Ascending aorta (tissue), 2 donors: Measurements from ENCODE around the gene DCC. TPM values are rescaled to one million over a fixed set of nuclear protein-coding genes. Genes with fewer than 3 reads are reported as not detected.

Experiments used
- DNase-seq, 2 donors: peaks; one replicate each; pipeline ENCODE4 v3.0.0-alpha.2; 2019; ENCODE audit warnings: low spot score in 2 of 2
- H3K27ac ChIP-seq, 2 donors: fragments of 200-600 bp; sonication (generic); one replicate each; pipeline ENCODE4 v1.5.1; 2016 to 2017; ENCODE audit warnings: mild to moderate bottlenecking in 1 of 2
- H3K27me3 ChIP-seq: fragments of 200-600 bp; sonication (generic); one replicate; pipeline ENCODE4 v1.5.1; 2017
- H3K36me3 ChIP-seq, 2 donors: fragments of 200-600 bp; sonication (generic); one replicate each; pipeline ENCODE4 v1.5.1; 2016
- H3K4me1 ChIP-seq, 2 donors: fragments of 200-600 bp; sonication (generic); one replicate each; pipeline ENCODE4 v1.5.1; 2016 to 2017; ENCODE audit warnings: mild to moderate bottlenecking in 1 of 2
- H3K4me3 ChIP-seq, 2 donors: fragments of 200-600 bp; sonication (generic); one replicate each; pipeline ENCODE4 v1.5.1; 2016 to 2017; ENCODE audit warnings: mild to moderate bottlenecking in 1 of 2
- H3K9me3 ChIP-seq, 2 donors: fragments of 200-600 bp; sonication (generic); one replicate each; pipeline ENCODE4 v1.5.1; 2016
- intact Hi-C: fragments of 100-400 bp; cut with DNase I; formaldehyde crosslinking; loops from one replicate; pipeline ENCODE4 v1.15.1; 2023
- total RNA-seq: library from RNA; depleted of rRNA; stranded (reverse); fragments of >200 nt; gene quantifications from one replicate; pipeline ENCODE4 v1.1.0, GENCODE V29; 2016
- TF ChIP-seq, protein P1 (sequence below), 3 experiments: fragments of 200-600 bp in 2 of 3; fragments of 450-650 bp in 1 of 3; sonication (generic) in 2 of 3; IDR thresholded peaks; one replicate each; pipeline ENCODE4 v1.5.1; 2016 to 2019; ENCODE audit warnings: antibody characterized with exemption in 3 of 3, mild to moderate bottlenecking in 1 of 3, moderate library complexity in 1 of 3

Gene DCC
- total RNA-seq, 1 donor from 2014 or later: not detected

DNA sequence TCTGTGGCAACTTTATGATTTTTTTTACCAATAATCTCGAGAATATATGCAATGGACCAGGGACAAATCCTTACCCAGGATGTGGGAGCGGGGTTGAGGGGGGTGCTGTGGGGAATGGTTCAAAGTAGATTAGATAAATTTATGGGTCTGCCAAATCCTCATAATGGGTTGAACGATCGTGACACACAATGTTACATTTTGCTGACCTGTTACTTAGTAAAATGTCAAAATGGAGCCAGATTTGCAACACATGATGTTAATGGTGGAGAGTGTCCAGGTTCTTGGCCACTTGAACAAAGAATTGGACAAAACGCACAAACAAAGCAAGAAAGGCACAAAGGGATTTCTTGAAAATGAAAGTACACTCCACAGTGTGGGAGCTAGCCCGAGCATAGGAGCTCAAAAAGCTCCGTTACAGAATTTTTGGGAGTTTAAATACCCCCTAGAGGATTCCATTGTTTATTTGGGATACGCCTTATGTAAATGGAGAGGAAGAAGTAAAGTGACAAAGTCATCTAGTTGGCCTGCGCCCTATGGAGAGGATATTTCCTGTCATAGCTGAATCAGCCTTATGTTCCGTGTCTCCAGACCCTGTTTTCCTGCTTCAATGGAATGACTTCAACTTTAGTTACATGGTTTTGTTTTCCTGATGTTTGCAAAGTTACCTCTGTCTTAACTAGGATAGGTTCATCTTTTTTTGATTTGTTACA lies 776.0 kb downstream of the DCC start:
- no peak overlapping the region for H3K27ac ChIP-seq
- no peaks in the 10 kb centered on the region for H3K36me3 ChIP-seq
- no peak overlapping the region for H3K4me3 ChIP-seq
- no peaks in the 10 kb centered on the region for H3K27me3 ChIP-seq
- intact Hi-C loops: no loop called here
- no peaks in the 10 kb centered on the region for H3K9me3 ChIP-seq
- no peaks in the 10 kb centered on the region for H3K4me1 ChIP-seq
- DNase-seq: no peak
- TF ChIP-seq, protein P1, sequence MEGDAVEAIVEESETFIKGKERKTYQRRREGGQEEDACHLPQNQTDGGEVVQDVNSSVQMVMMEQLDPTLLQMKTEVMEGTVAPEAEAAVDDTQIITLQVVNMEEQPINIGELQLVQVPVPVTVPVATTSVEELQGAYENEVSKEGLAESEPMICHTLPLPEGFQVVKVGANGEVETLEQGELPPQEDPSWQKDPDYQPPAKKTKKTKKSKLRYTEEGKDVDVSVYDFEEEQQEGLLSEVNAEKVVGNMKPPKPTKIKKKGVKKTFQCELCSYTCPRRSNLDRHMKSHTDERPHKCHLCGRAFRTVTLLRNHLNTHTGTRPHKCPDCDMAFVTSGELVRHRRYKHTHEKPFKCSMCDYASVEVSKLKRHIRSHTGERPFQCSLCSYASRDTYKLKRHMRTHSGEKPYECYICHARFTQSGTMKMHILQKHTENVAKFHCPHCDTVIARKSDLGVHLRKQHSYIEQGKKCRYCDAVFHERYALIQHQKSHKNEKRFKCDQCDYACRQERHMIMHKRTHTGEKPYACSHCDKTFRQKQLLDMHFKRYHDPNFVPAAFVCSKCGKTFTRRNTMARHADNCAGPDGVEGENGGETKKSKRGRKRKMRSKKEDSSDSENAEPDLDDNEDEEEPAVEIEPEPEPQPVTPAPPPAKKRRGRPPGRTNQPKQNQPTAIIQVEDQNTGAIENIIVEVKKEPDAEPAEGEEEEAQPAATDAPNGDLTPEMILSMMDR (IDR thresholded peaks at IDR 0.05): no peak

DNA sequence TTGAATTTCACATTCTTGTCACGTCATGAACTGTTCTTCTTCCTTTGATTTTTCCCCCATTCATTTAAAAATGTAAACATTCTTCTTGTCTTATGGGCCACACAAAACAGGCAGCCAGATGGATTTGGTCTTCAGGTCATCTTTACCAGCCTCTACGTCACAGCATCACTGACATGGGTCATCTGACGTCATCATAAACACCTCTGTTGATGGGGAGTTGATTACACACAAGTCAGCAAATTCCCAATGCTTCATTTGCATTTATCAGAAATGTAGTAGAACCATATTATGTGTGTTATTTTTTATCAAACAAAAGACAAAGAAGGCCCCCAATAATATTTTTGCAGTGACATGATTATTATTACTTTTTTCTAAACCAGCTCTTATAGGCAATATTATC lies 777.9 kb downstream of the DCC start:
- H3K9me3 ChIP-seq: no peaks in the 10 kb centered on the region
- intact Hi-C loops: no loop called here
- H3K27ac ChIP-seq: no peak overlapping the region
- no peaks in the 10 kb centered on the region for H3K36me3 ChIP-seq
- TF ChIP-seq, protein P1 (IDR thresholded peaks at IDR 0.05): no peak
- H3K4me3 ChIP-seq: no peak overlapping the region
- H3K27me3 ChIP-seq: no peaks in the 10 kb centered on the region
- no peaks in the 10 kb centered on the region for H3K4me1 ChIP-seq
- no peak for DNase-seq

DNA sequence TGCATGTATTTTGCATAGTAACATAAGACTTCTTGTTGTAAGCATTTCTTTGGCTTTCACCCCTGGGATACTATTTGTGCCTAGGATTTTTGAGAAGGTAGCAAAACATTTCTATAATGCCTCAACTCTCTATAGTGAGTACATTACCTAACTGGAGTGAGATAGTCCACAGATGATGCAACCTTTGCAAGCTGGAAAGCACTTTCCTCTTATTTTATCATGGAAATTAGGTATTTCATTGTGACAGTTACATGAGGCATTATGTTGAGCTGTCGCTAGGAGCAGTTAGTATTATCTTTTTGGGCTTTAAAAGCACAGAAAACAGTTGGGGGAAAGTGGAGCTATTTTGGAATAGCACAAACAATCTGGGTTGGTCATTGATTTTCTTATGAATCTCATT lies 786.2 kb downstream of the DCC start:
- H3K36me3 ChIP-seq: no peaks in the 10 kb centered on the region
- intact Hi-C loops: no loop called here
- DNase-seq: no peak
- TF ChIP-seq, protein P1 (IDR thresholded peaks at IDR 0.05): no peak
- H3K4me1 ChIP-seq: no peaks in the 10 kb centered on the region
- H3K27me3 ChIP-seq: no peaks in the 10 kb centered on the region
- no peak overlapping the region for H3K4me3 ChIP-seq
- H3K9me3 ChIP-seq: no peaks in the 10 kb centered on the region
- H3K27ac ChIP-seq: no peak overlapping the region

DNA sequence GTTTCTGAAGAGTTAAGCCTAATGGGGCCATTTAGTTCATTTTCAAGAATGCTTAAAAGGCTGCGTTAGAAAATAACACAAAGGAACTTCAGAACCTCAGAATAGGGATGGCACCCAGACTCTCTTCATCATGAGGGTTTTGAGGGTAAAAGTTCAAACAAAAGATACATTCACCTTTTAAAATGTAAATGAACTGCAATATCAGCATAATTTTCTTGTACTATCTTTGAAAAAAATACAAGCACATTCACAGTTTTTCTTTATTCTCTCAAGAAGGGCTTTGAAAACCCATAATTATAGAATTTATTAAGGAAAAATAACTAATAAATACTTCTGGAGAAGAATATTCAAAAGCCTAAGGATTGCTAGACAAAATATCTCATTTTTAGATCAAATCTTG lies 791.0 kb downstream of the DCC start:
- Histone ChIP-seq H3K27me3 (no peaks in the 10 kb centered on the region), H3K36me3 (no peaks in the 10 kb centered on the region), H3K4me3 (no peak overlapping the region), H3K9me3 (no peaks in the 10 kb centered on the region), H3K27ac (no peak overlapping the region), H3K4me1 (no peaks in the 10 kb centered on the region)
- TF ChIP-seq, protein P1 (IDR thresholded peaks at IDR 0.05): no peak
- DNase-seq: no peak
- intact Hi-C loops: no loop called here

DNA sequence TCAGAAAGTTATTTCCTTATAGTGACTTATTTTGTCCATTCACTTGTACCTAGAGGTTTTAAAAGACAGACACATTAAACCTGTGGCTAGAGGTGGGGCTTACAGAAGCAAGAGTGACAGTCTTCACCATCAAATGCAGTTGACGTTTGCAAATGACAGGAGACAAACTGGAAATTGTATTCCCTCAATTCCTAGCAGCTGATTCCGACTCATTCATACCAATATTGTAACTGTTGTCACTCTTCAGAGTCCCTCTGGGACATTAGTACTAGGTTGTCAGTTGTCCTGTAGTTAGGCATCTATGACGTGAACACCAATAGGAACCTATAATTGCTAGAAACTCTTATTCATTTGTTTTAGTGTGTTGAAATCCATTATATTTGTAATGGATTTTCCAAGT lies 794.7 kb downstream of the DCC start:
- Histone ChIP-seq H3K27ac (no peak overlapping the region), H3K4me1 (no peaks in the 10 kb centered on the region), H3K36me3 (no peaks in the 10 kb centered on the region), H3K4me3 (no peak overlapping the region), H3K9me3 (no peaks in the 10 kb centered on the region), H3K27me3 (no peaks in the 10 kb centered on the region)
- intact Hi-C loops: no loop called here
- DNase-seq: no peak
- TF ChIP-seq, protein P1 (IDR thresholded peaks at IDR 0.05): no peak

DNA sequence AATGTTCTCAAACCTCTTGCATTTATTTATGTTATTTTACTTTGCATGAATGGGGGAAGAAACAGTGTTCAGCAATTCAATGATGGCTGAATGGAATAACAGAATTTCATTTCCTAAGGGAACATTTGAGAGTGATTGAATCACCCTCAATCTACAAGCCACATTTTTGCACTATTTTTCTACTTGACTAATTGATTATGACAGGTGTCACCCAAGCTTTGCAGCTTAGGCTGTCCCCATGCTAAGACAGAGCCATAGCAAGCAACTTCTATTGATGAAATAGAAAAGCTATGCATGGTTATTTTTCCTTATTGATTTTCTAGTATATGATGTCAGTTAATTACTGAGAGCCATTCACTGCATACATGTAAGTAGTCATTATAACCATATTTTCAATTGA lies 795.7 kb downstream of the DCC start:
- Histone ChIP-seq H3K36me3 (no peaks in the 10 kb centered on the region), H3K9me3 (no peaks in the 10 kb centered on the region), H3K27ac (no peak overlapping the region), H3K4me3 (no peak overlapping the region), H3K4me1 (no peaks in the 10 kb centered on the region), H3K27me3 (no peaks in the 10 kb centered on the region)
- DNase-seq: no peak
- TF ChIP-seq, protein P1 (IDR thresholded peaks at IDR 0.05): no peak
- intact Hi-C loops: no loop called here
